ENCODE data around the gene KAZN.

KAZN gene

DNA sequence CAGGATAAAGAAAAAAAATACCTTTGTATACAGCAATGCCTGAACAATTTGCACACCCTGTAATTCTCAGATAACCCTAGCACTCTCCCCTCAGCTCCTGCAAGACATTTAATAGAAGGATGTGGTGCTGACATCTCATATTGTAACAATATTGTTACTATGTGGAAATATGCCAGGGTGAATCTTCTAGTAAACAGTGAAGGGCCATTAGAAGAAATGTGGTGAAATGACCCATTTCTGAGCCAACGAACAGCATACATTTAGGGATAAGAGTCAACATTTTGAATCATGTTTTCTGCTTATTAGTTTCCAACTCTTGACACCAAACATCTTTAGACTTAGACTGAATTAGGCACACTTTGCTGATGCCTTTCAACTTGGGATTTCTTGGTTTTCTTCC, 188.2 kb downstream of the KAZN start:
- TF ChIP-seq, protein P1, sequence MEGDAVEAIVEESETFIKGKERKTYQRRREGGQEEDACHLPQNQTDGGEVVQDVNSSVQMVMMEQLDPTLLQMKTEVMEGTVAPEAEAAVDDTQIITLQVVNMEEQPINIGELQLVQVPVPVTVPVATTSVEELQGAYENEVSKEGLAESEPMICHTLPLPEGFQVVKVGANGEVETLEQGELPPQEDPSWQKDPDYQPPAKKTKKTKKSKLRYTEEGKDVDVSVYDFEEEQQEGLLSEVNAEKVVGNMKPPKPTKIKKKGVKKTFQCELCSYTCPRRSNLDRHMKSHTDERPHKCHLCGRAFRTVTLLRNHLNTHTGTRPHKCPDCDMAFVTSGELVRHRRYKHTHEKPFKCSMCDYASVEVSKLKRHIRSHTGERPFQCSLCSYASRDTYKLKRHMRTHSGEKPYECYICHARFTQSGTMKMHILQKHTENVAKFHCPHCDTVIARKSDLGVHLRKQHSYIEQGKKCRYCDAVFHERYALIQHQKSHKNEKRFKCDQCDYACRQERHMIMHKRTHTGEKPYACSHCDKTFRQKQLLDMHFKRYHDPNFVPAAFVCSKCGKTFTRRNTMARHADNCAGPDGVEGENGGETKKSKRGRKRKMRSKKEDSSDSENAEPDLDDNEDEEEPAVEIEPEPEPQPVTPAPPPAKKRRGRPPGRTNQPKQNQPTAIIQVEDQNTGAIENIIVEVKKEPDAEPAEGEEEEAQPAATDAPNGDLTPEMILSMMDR (conservative IDR thresholded peaks at IDR 0.05; ENCODE audit: low read depth, low read length): no peak
- DNase-seq (ENCODE audit: low read depth): no peak
- no peak overlapping the region for H3K4me3 ChIP-seq (ENCODE audit: low read length)

DNA sequence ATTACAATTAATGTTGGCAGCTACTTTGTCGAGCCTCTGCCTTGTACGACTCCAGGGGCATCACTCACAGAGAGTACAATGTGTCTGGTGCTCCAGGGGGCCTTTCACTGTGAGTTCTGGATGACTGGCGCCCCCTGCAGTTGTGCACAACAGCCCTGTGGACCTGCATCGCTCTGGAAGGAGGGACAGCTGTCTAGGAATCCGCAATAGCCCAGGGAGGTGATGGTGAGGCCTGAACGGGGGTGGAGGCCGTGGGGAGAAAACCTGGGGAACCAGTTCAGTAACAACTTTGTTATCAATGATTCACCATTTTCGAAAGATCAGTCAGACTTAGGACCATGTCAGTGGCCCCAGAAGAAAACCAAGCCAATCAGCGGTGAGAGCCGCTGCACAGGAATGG, 189.1 kb downstream of the KAZN start:
- TF ChIP-seq, protein P1 (conservative IDR thresholded peaks at IDR 0.05; ENCODE audit: low read depth, low read length): no peak
- no peak overlapping the region for H3K4me3 ChIP-seq (ENCODE audit: low read length)
- no peak for DNase-seq (ENCODE audit: low read depth)

DNA sequence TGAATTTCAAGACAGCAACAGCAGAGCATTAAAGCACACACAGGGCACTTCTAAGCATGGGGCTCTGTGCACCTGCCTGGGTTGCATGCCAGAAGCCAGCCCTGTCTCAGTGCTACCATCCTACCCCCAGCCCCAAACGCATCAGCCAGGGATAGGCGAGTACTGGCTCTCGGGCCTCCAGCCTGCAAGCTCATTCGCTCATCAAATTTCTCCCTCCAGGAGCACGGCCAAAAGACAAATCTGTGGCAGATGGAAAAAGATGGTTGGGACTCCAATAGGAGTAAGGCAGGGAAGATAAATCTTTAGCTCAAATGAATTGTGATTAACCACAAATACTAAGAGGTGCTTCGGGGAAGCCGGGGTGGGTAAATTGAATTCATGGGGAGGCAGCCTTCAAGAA, 189.6 kb downstream of the KAZN start:
- H3K4me3 ChIP-seq (ENCODE audit: low read length): no peak overlapping the region
- DNase-seq (ENCODE audit: low read depth): no peak
- TF ChIP-seq, protein P1 (conservative IDR thresholded peaks at IDR 0.05; ENCODE audit: low read depth, low read length): no peak

DNA sequence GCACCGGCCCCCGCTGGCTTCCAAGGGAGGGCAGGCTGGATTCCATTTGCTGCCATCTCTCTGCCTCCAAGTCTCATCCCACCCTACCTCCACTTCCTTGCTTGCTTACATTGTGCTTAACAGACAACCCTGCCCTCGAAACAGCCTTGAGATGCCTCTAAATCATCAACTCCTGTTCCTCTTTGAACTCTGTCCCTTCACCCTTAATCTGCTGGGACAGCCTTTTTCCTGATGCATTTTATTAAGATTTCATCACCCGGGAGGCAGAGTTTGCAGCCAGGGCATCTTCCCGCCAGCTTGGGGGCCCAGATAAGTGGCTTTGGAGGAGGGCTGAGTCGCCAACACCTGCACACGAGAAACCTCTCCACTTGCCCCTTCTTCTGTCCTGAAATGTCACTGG, 192.5 kb downstream of the KAZN start:
- H3K4me3 ChIP-seq (ENCODE audit: low read length): no peak overlapping the region
- no peak for DNase-seq (ENCODE audit: low read depth)
- TF ChIP-seq, protein P1 (conservative IDR thresholded peaks at IDR 0.05; ENCODE audit: low read depth, low read length): no peak

DNA sequence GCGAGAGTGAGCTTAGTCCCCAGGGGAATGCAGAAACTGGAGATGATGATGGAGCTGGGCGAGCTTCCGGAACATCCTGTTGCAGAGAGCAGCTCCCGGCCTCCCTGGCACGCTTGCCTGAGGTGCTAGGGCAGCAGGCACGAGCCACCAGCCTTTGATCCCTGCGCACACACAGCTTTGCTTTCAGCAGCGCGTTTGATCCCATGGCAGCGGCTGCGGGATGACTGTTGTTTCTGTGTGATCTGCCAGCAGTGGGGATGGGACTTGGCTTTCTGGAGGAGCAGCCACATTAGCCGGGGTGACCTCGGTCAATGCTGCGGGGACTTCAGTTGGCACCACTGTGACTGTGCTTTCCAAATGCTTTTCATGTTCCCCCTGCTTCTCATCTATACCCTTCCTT, 193.2 kb downstream of the KAZN start:
- TF ChIP-seq, protein P1 (conservative IDR thresholded peaks at IDR 0.05; ENCODE audit: low read depth, low read length): no peak
- H3K4me3 ChIP-seq (ENCODE audit: low read length): no peak overlapping the region
- DNase-seq (ENCODE audit: low read depth): no peak

DNA sequence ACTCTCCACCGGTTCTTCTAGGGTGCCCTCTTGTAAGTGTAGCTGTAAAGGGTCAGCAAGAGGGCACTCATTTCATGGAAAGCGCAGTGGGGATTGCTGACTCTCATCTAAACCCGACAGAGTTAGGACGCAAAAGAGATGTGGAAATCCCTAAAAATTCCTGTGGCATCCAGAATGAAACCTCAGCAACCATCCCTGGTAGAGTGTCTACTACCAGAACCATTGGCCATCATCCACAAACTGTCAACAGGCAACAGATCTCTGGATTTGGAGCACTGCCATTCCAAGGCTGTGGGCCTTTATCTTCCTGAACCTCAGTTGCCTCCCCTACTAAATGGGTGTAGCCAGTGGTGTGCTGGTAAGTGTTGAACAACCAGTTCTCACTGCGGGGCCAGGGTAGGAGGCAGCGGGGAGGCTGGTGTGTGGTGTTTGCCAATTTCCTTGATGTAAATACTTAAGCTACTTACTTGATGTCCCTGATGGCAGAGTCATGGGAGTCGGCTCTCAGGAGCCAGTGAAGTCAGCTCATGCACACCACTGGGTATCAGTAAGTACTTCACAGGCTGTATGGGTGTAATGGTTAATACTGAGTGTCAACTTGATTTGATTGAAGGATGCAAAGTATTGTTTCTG, 195.8 kb downstream of the KAZN start:
- DNase-seq (ENCODE audit: low read depth): peak; percentile 59
- H3K4me3 ChIP-seq (ENCODE audit: low read length): no peak overlapping the region
- TF ChIP-seq, protein P1 (conservative IDR thresholded peaks at IDR 0.05; ENCODE audit: low read depth, low read length): no peak

DNA sequence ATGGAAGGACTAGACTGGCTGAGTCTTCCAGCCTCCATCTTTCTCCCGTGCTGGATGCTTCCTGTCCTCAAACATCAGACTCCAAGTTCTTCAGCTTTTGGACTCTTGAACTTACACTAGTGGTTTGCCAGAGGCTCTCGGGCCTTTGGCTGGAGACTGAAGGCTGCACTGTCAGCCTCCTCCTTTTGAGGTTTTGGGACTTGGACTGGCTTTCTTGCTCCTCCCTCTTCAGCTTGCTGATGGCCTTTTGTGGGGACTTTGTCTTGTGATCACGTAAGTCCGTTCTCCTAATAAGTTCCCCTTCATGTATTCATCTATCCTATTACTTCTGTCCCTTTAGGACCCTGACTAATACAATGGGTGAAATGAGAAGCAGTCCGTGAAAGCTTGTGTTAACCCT, 196.4 kb downstream of the KAZN start:
- H3K4me3 ChIP-seq (ENCODE audit: low read length): no peak overlapping the region
- DNase-seq (ENCODE audit: low read depth): no peak
- TF ChIP-seq, protein P1 (conservative IDR thresholded peaks at IDR 0.05; ENCODE audit: low read depth, low read length): no peak
